H1 (cell line): ENCODE results near the gene KSR2. TPM values are rescaled to one million over a fixed set of nuclear protein-coding genes. Genes with fewer than 3 reads are reported as not detected.

Experiments
- BACH1 ChIP-seq: IDR thresholded peaks from 2 replicates; pipeline ENCODE4 v1.6.1; 2012; ENCODE audit warnings: low read length, improper control_type of control experiment
- CHD7 ChIP-seq: fragments of 300-600 bp; sonication (generic); IDR thresholded peaks from 2 replicates; pipeline ENCODE4 v1.7.1; 2012; ENCODE audit warnings: low read length, moderate library complexity, mild to moderate bottlenecking, inconsistent platforms; ENCODE audit not compliant: insufficient replicate concordance
- CTBP2 ChIP-seq: IDR thresholded peaks from 2 replicates; pipeline ENCODE4 v1.7.0; 2011; ENCODE audit warnings: borderline replicate concordance, mild to moderate bottlenecking, moderate library complexity, mixed read lengths, low read length; ENCODE audit not compliant: insufficient read depth, insufficient read length
- EP300 ChIP-seq, 2 experiments: IDR thresholded peaks; 1 replicate in 1 of 2; 2 replicates in 1 of 2; pipeline ENCODE4 v1.6.1; 2011 to 2012; ENCODE audit warnings: low read depth in 2 of 2, low read length in 2 of 2, mild to moderate bottlenecking in 2 of 2, borderline replicate concordance in 1 of 2, inconsistent platforms in 1 of 2, moderate library complexity in 1 of 2
- GTF2F1 ChIP-seq: IDR thresholded peaks from 2 replicates; pipeline ENCODE4 v1.6.1; 2012; ENCODE audit warnings: low read depth, low read length, improper control_type of control experiment, borderline replicate concordance
- HDAC6 ChIP-seq: IDR thresholded peaks from one replicate; pipeline ENCODE4 v1.7.1; 2012; ENCODE audit warnings: low read depth, mild to moderate bottlenecking, inconsistent platforms, low read length, moderate library complexity
- JUN ChIP-seq: IDR thresholded peaks from 2 replicates; pipeline ENCODE4 v1.6.1; 2011; ENCODE audit warnings: low read depth, mild to moderate bottlenecking, improper control_type of control experiment, low read length
- NRF1 ChIP-seq: IDR thresholded peaks from 2 replicates; pipeline ENCODE4 v1.6.1; 2011; ENCODE audit warnings: mild to moderate bottlenecking, low read depth, low read length, improper control_type of control experiment
- TBP ChIP-seq: IDR thresholded peaks from 2 replicates; pipeline ENCODE4 v1.6.1; 2011; ENCODE audit warnings: low read depth, low read length, improper control_type of control experiment
- YY1 ChIP-seq: IDR thresholded peaks from 2 replicates; pipeline ENCODE4 v1.6.1; 2011; ENCODE audit warnings: low read depth, mild to moderate bottlenecking, low read length
- polyA plus RNA-seq, 7 experiments: library from polyadenylated mRNA; depleted of rRNA in 3 of 7; stranded (reverse) in 5 of 7; unstranded in 2 of 7; fragments of >200 nt in 5 of 7; fragments of 200-250 nt in 2 of 7; gene quantifications; 1 replicate in 5 of 7; 2 replicates in 1 of 7; 4 replicates in 1 of 7; pipeline versions ENCODE4 v1.2.1 to v1.2.3, GENCODE V29; 2011 to 2013; ENCODE audit warnings: missing spikeins in 2 of 7, mixed read lengths in 2 of 7
- total RNA-seq: library from RNA; stranded (reverse); fragmentation: NEBNext Ultra II Directional; extraction: Animal tissue kit (Norgen Biotek cat#: 25700); gene quantifications from 2 replicates; pipeline ENCODE4 v1.2.1, GENCODE V29; 2021

Gene KSR2
- total and polyA plus RNA-seq, 2 of the 8 experiments (the other 6 are each of a cell fraction or from before 2014, with no cell fraction given) = 0.74 to 2.2 TPM

GRCh38 chr12:117685110-117685926 is 283.5 kb downstream of the KSR2 start (continued):
- no peak for TF ChIP-seq NRF1
- no peak for TF ChIP-seq HDAC6
- no peak for TF ChIP-seq YY1
- no peak for TF ChIP-seq CTBP2
- TF ChIP-seq CHD7 = no peak
- TF ChIP-seq BACH1 = no peak
- TF ChIP-seq GTF2F1 = no peak
- no peak for TF ChIP-seq EP300 (IDR thresholded peaks at IDR 0.05; ENCODE audit: borderline replicate concordance in 1 of 2, low read depth in 2 of 2, low read length in 2 of 2)
- no peak for TF ChIP-seq TBP
- no peak for TF ChIP-seq JUN
- TF ChIP-seq, all 59 proteins: peak for 9
